ENCODE results near the gene RARA. TPM values are rescaled to one million over a fixed set of nuclear protein-coding genes. Genes with fewer than 3 reads are reported as not detected.
A peak's percentile ranks its signal among the peaks of the same experiment; 100 is the strongest.

The RARA gene
- total RNA-seq, 1 experiment from 2014 or later, result 35.1 TPM

- RAD21 ChIA-PET (ENCODE audit: low non-redundant PET in 1 of 2, low total read pairs in 2 of 2, uncharacterized antibody in 2 of 2, unreplicated experiment in 2 of 2), result interaction anchor here (0.7 to 1.9 kb wide), 3 partner anchors 14 to 52 kb away, joined by 3 to 11 read pairs (median 4); no protein-coding TSS in a partner anchor
- Histone ChIP-seq H3K9ac (ENCODE audit: low read length) (no peak overlapping the region), H3K9me2 (ENCODE audit: insufficient read depth) (no peaks in the 10 kb centered on the region), H3K79me2 (ENCODE audit: insufficient read depth, low read length) (peaks cover 26% of the 10 kb centered on the region), H4K20me1 (ENCODE audit: insufficient read depth) (peaks cover 11% of the 10 kb centered on the region; the same call in 1 of the 2 replicates), H3K4me2 (ENCODE audit: low read length) (no peak overlapping the region), H3K4me1 (ENCODE audit: control insufficient read depth in 1 of 2, insufficient read depth in 2 of 2, low read length in 2 of 2) (peaks cover 10 to 21% of the 10 kb centered on the region in 2 experiments; a peak in 3 of 4 replicates), H3K36me3 (ENCODE audit: control insufficient read depth in 1 of 2, insufficient read depth in 2 of 2, low read length in 2 of 2) (peaks cover 24 to 53% of the 10 kb centered on the region in 2 experiments), H3K4me3 (replicated peaks in 1 of 2; ENCODE audit: low read depth in 1 of 2, low read length in 2 of 2) (no peak overlapping the region), H3K27me3 (ENCODE audit: insufficient read depth, low read length) (no peaks in the 10 kb centered on the region), H3K27ac (ENCODE audit: low read depth, low read length) (no peak overlapping the region), H2AFZ (ENCODE audit: low read depth, low read length, poor library complexity, severe bottlenecking) (no peak overlapping the region), H3K9me3 (ENCODE audit: control insufficient read depth in 1 of 2, insufficient read depth in 1 of 2, low read depth in 1 of 2, low read length in 2 of 2) (no peaks in the 10 kb centered on the region)
- POLR2A ChIA-PET, result interaction anchor here (1.3 kb wide), 1 partner anchor 13 kb away, joined by 3 read pairs; no protein-coding TSS in a partner anchor
- no TSS peak for BruUV-seq (replicated peaks)
- CTCF ChIA-PET, result interaction anchor here (1.2 to 10.5 kb wide), 4 partner anchors 9 to 147 kb away, joined by 3 to 107 read pairs (median 6); no protein-coding TSS in a partner anchor
- no peak for TF ChIP-seq CBX3 (IDR thresholded peaks at IDR 0.05; ENCODE audit: low read depth)
- TF ChIP-seq CTCF (IDR thresholded peaks at IDR 0.05 in 2 of 3, conservative IDR thresholded peaks at IDR 0.05 in 1 of 3; ENCODE audit: borderline replicate concordance in 1 of 3, insufficient read depth in 1 of 3, low read depth in 2 of 3, low read length in 2 of 3), result peak; percentile 62 to 89 (median 70)
- peak; percentile 92 for TF ChIP-seq RAD21 (IDR thresholded peaks at IDR 0.05; ENCODE audit: low read depth)
- no peak for TF ChIP-seq JUND (IDR thresholded peaks at IDR 0.05)
- no peak for TF ChIP-seq POLR2A (IDR thresholded peaks at IDR 0.05; ENCODE audit: borderline replicate concordance, extremely low read depth, insufficient read depth, insufficient read length)
- TF ChIP-seq ZFX (IDR thresholded peaks at IDR 0.05), result no peak
- peak; percentile 63 for ATAC-seq
- peak; percentile 35 for DNase-seq (ENCODE audit: low read depth, low spot score)
- intact Hi-C loops (cut with micrococcal nuclease), result loop anchor here (1.0 to 5.0 kb wide), 3 partner anchors 52 to 229 kb away; partner anchors contain the start of gene TOP2A
These were observed 5.8 kb upstream of the RARA start for GRCh38 chr17:40303009-40303657.

Measured in HCT116 (cell line).